Activated CD4-positive, alpha-beta T cell treated with anti-CD3 and anti-CD28 coated beads, Interleukin-2, amount 50 U/mL, for 48 hours (primary cell): ENCODE results near the gene LARP4B.
A peak's percentile ranks its signal among the peaks of the same experiment; 100 is the strongest.

Experiments used
- DNase-seq, 2 experiments: peaks; one replicate each; pipeline ENCODE4 v3.0.0-alpha.2; 2020

Gene LARP4B

DNA sequence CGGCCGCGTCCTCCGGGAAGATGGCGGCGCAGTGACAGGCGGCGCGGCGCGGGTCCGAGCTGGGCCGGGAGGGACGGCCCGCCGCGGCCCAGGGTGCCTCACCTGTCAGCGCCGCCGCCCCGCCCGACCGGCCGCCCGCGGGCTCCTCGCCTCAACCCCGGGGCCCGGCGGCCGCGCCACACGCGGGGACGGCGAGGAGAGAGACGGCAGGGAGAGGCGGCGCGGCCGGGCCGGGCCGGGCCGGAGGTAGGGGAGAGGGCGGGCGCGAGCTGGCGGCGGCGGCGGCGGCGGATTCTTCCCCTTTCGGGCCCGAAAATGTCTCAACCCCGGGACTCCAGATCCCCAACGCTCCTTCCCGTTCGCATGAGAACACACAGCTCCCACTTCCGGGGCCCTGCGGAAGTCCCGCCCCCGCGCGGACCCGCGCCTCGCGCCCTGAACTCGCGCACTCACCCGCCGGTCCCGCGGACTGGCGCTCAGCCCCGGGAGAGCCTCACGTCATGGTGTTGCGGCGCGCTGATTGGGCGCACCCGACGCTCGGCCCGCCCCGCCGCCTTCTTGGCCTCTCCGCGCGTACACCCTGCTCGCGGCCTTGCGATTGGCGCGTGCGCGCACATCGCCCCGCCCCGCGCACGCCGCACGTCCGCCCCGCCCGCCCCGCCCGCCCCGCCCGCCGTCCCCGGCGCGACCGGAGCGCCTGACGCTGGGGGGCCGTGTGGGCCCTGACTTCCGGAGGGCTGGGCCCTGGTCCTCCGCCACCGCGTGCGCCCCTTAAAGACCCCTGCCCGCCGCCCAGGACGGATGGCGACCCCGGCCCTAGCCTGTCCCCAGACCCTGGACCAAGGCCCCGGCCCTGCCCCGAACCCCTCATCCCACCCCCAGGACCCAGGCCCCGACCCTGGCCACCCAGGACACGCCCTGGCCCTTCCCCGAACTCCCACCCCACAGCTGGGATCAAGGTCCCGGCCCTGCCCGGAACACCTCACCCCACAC is at the start of gene LARP4B:
TSS of gene LARP4B (minus strand) at position 380 of the 993 bp plus-strand sequence. CDS start 45,984 bp downstream, outside the sequence.
- peak; percentile 95 to 96 for DNase-seq

DNA sequence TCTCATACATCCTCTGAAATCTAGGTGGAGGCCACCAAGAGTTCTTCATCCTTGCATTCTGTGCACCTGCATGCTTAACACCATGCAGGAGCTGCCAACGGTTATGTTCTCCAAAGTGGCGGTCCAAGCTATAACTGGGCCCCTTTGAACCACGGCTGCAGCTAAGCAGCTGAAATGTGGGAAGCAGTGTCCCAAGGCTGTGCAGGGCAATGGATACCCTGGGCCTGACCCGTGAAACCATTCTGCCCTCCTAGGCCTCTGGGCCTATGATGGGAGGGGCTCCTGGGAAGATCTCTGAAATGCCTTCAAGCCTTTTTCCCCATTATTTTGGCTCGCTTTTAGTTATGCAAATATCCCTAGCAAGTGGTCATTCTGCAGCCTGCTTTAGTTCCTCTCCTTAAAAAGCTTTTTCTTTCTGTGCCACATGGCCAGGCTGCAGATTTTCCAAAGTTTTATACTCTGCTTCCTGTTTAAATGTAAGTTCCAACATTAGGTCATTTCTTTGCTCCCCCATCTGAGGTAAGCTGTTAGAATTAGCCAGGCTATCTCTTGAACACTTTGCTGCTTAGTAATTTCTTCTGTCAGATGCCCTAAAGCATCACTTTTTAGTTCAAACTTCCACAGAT is 49.1 kb upstream of the LARP4B start:
- no peak for DNase-seq

DNA sequence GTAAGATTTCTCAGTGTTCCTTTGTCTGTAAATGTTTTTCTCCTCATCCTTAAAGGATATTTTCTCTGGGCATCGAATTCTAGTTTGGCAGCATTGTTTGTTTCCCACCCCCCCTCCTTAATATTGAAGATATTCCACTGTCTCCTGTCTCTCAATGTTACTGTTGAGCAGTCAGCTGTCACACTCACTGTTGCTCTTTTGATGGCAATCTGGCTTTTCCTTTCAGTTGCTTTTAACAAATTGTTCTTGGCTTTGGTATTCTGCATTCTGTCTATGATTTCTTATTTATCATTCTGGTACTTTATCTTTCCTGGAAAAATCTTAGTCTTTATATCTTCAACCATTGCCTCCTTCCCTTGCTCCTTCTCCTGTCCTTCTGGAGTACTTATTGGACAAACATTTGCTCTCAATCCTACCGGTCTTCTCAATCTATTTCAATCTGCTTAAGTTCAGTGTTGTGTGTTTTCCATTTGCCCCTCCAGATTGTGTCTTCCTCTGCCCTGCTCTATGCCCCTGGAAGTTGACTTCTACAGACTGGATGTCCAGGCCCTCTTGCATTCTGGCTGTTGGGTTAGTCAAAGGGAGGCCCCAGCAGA is 47.4 kb upstream of the LARP4B start:
- DNase-seq, result no peak

DNA sequence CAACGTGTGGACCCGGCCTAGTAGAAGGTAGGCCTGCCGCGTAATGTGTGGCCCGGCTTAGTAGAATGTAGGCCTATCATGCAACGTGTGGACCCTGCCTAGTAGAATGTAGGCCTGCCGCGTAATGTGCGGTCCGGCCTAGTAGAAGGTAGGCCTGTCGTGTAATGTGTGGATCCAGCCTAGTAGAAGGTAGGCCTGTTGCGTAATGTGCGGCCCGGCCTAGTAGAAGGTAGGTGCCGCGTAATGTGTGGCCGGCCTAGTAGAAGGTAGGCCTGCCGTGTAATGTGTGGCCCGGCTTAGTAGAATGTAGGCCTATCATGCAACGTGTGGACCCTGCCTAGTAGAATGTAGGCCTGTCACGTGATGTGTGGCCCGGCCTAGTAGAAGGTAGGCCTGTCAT is 44.8 kb upstream of the LARP4B start:
- no peak for DNase-seq

DNA sequence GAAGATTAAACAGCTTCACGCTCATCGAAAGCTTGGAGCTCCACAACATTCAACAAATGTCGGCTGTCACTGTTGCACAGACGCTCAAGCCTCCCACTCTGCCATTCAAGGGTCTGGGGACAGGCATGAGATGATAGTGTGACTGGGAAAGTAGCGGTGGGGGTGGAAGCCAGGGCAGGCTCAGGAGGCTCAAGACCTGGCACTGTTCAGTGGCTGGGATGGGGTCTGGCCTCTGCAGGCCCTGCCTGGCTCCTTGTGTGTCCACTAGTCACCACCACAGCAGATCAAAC is 43.2 kb upstream of the LARP4B start:
- no peak for DNase-seq

DNA sequence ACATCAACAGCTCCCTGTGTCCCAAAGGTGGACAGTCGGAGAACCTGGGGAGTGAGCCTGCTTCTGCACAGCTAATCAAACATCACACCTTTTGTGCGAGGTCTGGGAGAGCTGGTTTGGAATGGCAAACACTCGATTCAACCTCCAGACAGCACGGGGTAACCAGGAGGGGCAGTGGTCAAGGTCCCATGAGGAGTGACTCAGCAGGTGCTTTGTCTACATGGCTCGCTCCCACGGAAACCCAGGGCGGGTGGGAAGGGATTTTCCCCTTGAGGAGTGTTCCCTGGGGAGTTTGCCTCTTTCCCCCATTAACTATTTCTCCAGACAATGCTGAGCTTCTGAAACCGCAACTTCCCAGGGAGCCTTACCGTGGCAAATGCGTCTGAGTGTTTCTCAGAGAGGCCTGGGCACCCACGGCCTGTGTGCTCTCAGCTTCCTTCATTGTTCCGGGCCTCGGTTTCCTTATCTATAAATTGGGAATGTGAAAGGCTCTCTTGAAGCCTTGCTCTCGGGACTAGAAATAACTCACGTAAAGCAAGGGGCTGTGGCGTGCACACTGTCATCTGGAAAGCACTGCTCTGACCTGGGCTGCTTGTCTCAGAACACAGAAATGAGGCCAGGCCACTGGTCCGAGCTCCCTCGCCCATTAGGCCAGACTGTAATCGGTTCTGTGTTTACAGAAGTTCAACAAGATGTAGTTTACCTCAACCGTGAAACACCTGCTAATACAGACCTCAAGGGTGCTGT is 42.7 kb upstream of the LARP4B start:
- no peak for DNase-seq

DNA sequence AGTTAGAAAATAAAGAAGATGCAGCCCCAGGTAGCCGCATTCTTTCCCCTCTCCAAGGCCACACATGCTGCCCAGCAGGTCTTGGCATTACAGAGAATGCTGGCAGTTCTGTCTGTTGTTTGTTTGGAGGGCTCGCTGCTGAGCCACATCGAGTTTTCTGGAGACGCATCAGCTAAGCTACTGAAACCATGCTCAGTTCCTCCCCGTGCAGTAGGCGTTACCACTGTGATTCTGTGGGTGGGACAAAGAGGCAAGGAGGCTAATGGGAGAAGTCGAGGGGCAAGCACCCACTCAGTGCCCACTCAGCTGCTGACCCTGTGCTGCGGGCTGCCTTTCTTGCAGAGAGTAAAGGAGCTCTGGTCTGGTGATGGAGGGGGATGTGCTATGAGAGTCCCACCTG is 41.3 kb upstream of the LARP4B start:
- DNase-seq, result no peak

DNA sequence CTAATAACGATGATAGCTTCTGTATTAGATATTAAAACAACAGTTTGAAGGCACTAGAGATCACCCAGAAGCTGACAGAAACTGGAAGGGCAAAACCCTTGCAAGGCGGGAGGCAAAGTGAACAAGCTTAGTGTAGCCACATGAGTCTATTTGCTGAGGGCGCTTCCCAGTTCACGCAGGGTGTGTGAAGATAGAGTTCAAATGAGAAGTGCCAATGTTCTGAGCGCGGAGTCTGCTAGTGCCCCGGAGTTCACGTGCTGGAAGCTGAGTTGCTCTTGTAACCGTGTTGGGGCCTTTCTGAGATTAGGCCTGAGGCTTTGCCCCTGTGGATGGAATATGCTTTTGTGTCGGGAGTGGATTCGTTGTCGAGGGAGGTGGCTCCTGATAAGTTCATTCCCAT is 40.1 kb upstream of the LARP4B start:
- DNase-seq, result no peak

DNA sequence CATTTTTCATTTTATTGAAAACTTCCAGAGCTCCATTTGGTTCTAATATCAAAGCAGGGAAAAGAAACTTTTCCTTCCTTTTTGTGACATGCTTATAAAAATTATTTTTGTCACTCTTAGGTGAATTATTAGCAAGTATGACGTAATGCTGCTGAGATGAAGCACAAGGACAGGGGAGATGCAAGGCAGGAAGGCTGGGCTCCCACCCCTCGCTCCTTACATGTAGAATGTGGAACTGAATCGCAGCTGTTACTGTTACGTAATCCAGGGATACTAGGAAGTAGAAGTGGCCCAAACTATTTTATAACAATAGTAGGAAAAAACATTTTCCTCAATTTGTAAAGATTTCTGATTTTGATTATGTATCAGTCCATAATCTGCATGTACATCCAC is 39.6 kb upstream of the LARP4B start:
- DNase-seq, result no peak

DNA sequence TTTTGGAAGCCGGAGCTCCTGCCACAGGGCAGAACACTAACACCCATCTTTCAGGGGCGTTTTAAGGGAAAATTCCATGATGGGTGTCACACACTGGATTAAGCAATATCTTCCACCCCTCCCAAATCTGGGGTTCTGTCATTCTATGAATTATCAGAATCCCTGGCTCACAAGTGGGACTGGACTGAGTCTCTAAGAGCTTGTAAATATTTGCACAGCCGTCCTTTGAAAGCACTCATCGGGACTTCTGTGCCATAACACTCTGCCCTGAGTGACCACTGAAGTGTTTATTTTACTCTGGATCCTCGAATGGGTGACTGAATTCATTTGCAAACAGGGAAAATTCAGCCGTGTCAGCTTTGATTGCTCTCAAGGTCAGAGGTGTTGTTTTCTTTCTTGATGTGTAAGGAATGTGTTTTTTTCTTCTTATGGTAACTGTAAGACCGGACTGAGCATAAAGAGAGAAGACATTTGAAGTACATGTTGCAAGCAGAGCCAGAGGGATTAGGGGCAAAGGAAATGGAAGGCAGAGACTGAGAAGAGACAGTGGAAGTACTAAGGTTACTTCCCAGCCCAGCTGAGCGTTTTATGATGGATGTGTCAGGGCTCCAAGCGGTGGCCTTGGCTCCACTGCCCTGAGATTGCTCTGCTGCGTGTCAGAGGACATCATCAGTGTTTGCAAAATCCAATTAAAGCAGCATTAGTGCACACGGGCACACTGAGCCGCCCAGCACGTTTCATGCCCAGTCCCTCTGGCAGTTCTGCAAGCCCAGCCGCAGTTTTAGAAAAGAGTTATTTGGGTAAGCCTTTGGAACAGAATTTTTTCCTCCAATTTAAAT is 39.0 kb upstream of the LARP4B start:
- DNase-seq, result no peak

DNA sequence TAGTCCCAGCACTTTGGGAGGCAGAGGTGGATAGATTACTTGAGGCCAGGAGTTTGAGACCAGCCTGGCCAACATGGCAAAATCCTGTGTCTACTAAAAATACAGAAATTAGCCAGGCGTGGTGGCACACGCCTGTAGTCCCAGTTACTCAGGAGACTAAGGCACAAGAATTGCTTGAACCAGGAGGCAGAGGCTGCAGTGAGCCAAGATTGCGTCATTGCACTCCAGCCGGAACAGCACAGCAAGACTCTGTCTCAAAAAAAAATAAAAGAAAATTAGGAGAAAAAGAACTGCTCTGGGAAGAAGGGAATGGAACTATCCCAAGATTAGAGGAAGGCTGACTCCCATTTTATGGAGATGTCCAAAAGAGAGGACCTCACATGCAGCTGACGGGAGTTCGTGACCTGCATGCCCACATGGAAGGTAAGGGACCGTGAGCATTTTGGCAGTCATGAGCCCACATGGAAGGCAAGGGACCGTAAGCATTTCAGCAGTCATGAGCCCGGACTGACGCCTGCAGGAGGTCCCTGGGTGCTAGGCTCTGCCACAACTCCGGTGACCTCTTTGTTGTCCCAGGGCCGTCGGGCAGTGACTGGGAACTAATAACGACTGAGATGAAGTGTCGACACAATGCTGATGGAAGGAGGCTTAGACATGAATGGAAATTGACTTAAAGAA is 38.1 kb upstream of the LARP4B start:
- DNase-seq, result no peak

DNA sequence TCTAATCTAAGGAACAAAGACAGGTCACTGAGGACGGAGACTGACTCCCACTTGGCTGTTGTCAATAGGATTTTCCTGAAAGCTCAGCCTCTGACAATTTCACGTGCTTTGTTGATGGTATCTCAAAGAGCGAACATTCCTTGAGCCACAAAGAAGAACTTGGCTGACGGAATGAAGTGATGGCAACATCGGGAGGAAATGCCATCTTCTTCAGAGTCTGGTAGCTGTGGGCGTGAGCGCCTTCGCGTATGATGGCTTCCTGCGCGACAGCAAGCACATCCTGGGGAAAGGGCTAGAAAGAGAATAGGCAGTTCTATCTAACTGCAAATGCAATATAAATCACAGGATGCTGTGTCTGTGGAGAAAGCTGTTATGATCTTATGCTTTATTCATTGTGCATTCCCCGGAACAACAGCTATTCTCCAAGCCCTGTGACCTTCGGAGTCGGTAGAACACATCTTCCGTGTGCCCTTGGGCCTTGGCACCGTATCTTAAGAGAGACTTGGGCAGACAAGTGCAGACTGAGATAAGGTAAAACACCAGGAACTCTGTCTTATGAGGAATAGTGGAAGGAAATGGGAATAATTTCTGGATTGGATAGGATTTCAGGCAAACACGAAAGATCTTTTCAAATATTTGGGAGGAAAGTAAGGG is 37.2 kb upstream of the LARP4B start:
- DNase-seq, result no peak

DNA sequence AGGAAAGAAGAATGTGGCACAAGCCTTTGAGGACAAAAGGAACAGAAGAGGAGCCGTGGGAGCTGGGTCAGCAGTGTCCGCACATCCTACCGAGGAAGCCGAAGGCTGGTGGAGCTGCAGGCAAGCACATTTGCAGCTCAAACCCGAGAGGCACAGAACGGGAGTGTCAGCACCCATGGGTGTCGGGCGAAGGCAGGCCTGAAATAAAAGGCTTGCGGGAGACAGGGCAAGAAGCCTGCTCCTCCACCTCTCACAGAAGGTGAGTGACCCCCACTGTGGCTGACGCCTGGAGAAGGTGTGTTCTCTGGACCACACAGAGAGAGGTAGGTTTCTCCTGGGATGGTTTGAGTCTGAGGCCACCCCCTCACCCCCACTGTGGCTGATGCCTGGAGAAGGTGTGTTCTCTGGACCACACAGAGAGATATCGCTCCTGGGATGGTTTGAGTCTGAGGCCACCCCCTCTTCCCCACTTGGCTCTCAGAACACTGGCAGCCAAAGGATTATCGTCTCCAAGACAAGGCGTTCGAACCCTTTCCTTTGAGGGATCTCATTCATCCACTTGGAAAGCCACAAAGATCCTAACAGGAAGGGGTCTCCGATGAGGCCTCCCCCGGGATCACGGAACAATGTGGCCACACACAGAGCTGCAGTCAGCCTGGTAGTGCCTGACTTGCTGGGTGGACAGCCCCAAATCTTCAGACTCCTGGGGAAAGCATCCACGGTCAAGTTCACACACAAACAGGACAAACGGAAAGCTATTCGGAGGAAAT is 35.1 kb upstream of the LARP4B start:
- DNase-seq, result no peak

DNA sequence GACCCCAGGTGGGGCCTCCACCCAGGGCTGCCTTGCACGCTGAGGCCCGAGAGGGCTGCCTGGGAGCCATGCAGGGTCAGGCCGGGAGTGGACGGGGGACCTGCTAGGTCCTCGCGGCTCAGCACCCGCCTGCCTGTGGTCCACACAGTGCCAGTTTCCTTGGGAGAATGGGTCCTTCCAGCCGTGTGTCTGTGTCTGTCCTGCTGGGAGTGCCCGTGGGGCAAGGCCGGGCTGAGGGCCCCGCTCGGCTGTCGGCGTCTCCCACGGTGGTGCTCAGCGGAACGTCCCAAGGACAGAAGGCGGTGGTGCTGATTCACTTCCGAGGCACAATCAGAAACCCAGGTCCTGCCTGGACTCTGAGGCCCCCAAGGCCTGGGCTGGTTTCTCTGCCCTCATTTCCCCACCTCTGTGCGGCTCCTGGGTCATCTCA is 33.5 kb upstream of the LARP4B start:
- no peak for DNase-seq

DNA sequence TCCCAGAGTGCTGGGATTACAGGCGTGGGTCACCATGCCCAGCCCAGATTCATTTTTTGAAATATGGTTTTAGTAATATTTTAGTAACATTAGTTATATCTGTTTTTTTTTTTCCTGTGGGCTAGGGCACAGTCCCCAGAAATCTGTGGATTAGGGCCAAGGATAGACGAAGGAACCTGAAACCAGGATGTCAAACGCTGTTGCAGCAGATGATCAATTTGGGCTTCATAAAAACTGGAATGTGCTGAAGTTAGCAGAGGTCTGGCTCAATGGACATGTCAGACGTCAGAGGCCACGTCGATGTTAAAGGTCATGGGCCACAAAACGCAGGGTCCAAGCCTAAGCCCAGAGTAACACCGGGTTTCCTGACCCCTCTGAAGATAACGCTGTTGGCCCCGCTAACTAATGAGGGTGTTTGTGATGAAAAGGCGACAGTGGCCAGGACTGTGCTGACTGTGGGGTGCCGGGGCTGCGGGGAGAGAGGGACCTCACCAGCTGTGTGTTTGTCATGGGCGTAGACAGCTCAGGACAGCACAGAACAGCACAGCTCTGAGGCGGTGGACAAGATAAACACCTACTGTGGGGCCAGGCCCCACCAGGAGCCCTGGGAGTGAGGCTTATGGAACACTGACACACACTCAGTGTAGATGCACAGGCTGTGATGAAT is 32.9 kb upstream of the LARP4B start:
- DNase-seq, result no peak

DNA sequence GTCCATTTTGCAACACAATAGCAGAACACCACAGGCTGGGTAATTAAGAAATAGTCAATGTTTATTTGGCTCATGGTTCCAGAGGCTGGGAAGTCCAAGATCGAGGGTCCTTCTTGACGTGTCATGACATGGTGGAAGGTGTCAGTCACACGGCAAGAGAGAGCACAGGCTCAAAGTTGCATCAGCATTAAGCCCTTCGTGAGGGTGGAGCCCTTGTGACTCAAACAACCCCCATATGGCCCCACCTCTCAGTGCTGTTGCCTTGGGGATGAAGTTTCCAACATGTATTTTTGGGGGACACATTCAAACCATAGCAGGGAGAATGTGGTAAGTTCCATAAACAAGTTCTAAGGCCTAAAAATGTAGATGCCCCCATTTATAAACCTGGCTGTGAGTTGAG is 32.1 kb upstream of the LARP4B start:
- no peak for DNase-seq

DNA sequence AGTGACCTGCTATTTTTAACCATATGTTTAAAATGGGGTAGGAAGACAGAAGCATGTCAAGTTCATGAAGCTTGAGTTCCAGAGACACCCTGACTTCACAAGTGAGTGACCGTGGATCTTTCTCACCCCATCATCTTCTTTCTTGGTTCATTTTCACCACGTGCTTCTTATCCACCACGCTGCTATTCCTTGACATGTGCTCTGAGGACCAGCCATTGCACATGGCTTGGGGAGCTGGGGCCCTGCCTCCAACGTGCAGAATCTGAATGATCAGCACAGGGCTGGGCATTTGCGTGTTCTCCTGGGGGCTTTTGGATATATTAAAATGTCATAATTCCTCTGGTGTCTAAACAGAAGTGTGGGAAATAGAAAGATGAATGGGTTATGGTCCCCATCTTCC is 31.7 kb upstream of the LARP4B start:
- DNase-seq, result no peak

DNA sequence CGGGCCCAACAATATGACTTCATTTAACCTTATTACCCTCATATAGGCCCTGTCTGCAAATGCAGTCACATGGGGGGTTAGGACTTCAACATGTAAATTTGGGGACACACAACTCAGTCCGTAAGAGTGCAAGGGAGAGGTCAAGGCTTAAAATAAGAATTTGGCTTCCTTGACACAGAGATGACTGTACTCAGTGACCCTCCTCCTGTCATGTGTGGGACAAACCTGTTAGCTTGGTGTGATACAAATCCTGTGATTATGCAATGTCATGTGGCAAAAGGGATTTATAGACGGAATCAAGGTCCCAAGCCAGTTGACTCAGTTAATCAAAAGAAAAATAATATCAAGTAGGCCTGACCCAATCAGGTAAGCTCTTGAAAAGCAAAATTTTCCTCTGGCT is 30.8 kb upstream of the LARP4B start:
- no peak for DNase-seq

DNA sequence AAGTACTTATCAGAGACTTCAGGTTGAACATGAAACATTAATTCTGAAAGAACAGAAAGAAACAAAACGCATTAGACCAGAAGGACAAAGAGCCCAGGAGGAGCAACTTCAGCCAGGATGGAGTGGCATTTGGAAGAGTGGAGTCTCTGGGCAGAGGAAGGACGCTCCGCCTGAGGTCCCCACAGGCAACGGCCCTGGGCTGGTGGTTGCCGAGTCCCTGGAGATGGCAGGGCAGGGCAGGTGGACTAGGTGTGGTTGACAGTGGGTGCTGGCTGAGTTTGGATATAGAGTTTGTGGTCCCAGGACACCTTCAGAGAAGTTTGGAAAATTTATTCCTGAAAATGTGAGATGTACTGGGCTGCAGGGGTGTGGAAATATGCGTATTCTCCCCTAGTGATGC is 27.4 kb upstream of the LARP4B start:
- DNase-seq, result no peak

DNA sequence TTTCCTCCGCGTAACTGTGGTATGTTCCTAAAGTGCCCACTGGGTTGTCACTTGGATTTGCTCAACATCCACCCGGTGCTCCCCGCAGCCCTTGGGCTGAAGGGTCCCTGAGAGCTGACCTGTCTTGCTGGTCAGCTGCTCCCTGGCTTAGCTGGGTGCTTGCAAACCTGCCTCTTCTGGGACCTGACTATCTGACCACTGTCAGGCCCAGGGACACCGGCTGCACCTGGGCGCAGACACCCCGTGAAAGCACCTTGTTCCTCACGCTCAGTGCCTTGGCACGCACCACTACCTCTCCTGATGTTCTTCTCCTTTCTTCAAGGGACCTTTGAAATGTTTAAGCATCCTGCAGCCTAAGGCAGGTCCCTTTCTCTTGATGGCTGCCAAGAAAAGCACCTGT is 26.6 kb upstream of the LARP4B start:
- DNase-seq, result no peak
